Spleen (tissue), 11 donors: Measurements from ENCODE around the gene NRXN3. TPM values are rescaled to one million over a fixed set of nuclear protein-coding genes. Genes with fewer than 3 reads are reported as not detected.

Source experiments
- DNase-seq: peaks from one replicate; pipeline ENCODE4 v3.0.0-alpha.2; 2020
- H3K27ac ChIP-seq, 8 donors: fragments of 200-600 bp; sonication (generic) in 7 of 8; 1 replicate in 4 of 8; 2 replicates in 4 of 8; pipeline versions ENCODE4 v1.5.0 to v1.8.0; 2016 to 2021; ENCODE audit warnings: inconsistent platforms in 4 of 8, mild to moderate bottlenecking in 4 of 8, moderate library complexity in 1 of 8
- H3K27me3 ChIP-seq, 7 donors: fragments of 200-600 bp; sonication (generic) in 6 of 7; replicated peaks in 1 of 7; 1 replicate in 4 of 7; 2 replicates in 3 of 7; pipeline versions ENCODE4 v1.5.0 to v1.8.0; 2016 to 2021; ENCODE audit warnings: inconsistent platforms in 3 of 7, mild to moderate bottlenecking in 1 of 7
- H3K36me3 ChIP-seq, 6 donors: fragments of 200-600 bp; sonication (generic) in 5 of 6; 1 replicate in 4 of 6; 2 replicates in 2 of 6; pipeline versions ENCODE4 v1.5.0 to v1.8.0; 2016 to 2021; ENCODE audit warnings: inconsistent platforms in 2 of 6
- H3K4me1 ChIP-seq, 6 donors: fragments of 200-600 bp; sonication (generic) in 5 of 6; 1 replicate in 3 of 6; 2 replicates in 3 of 6; pipeline versions ENCODE4 v1.5.0 to v1.8.0; 2016 to 2021; ENCODE audit warnings: inconsistent platforms in 3 of 6
- H3K4me3 ChIP-seq, 8 donors: fragments of 200-600 bp; sonication (generic) in 7 of 8; 1 replicate in 4 of 8; 2 replicates in 4 of 8; pipeline versions ENCODE4 v1.5.0 to v1.8.0; 2016 to 2021; ENCODE audit warnings: inconsistent platforms in 4 of 8, mild to moderate bottlenecking in 4 of 8, moderate library complexity in 2 of 8
- H3K9me3 ChIP-seq, 8 donors: fragments of 200-600 bp; sonication (generic) in 7 of 8; 1 replicate in 4 of 8; 2 replicates in 4 of 8; pipeline versions ENCODE4 v1.5.0 to v1.8.0; 2016 to 2021; ENCODE audit warnings: inconsistent platforms in 4 of 8
- POLR2A ChIP-seq, 3 donors: fragments of 450-650 bp; IDR thresholded peaks; one replicate each; pipeline ENCODE4 v1.5.1; 2017; ENCODE audit warnings: antibody characterized with exemption in 3 of 3, mild to moderate bottlenecking in 1 of 3
- POLR2AphosphoS5 ChIP-seq, 3 donors: sonication (generic); formaldehyde crosslinking; IDR thresholded peaks; one replicate each; pipeline ENCODE4 v1.5.1; 2017; ENCODE audit warnings: antibody characterized with exemption in 3 of 3
- WGBS, 5 donors: extraction: QIAGEN DNeasy Blood & Tissue Kit in 3 of 5; methylation state at CpG; one replicate each; pipeline versions ENCODE4 v1.1.5 to v1.1.7; 2013 to 2018; 5-methylcytosine and 5-hydroxymethylcytosine counted together
- intact Hi-C: fragments of 100-400 bp; cut with DNase I; formaldehyde crosslinking; loops from one replicate; pipeline ENCODE4 v1.15.0; 2023; ENCODE audit warnings: low total_unique reads
- polyA plus RNA-seq, 3 donors: library from polyadenylated mRNA; stranded (reverse); fragments of 200-250 nt; gene quantifications; one replicate each; pipeline ENCODE4 v1.2.1, GENCODE V29; 2013
- total RNA-seq, 7 donors: library from RNA; depleted of rRNA in 3 of 7; stranded (reverse); fragments of >200 nt in 3 of 7; fragmentation: NEBNext Ultra II Directional in 4 of 7; extraction: Animal tissue kit (Norgen Biotek cat#: 25700) in 4 of 7; gene quantifications; one replicate each; pipeline versions ENCODE4 v1.1.0 to v1.2.1, GENCODE V29; 2016 to 2021
- TF ChIP-seq, protein P1 (sequence below), 11 experiments: fragments of 200-600 bp in 7 of 11; fragments of 450-650 bp in 4 of 11; sonication (generic) in 4 of 11; IDR thresholded peaks in 8 of 11; conservative IDR thresholded peaks in 3 of 11; 1 replicate in 7 of 11; 2 replicates in 4 of 11; pipeline versions ENCODE4 v1.4.0 to v1.8.0; 2016 to 2021; ENCODE audit warnings: antibody characterized with exemption in 11 of 11, inconsistent platforms in 4 of 11, mild to moderate bottlenecking in 1 of 11
- donor health status: healthy with polysubstance abuse.
- donor health status: DM: no; HTN: no; CAD: no; lungs with moderate emphysema.
- donor health status: DM: no; HTN: no; CAD: no.
- donor health status: Bipolar disorder and iron deficiency.
- donor health status: healthy.
- donor health status: DM: no; HTN: no; CAD: no.
- donor health status: DM: yes; HTN: yes; CAD: no.

NRXN3 gene
- total and polyA plus RNA-seq, 10 donors = 0.21 to 11.5 (median 1.6) TPM

DNA sequence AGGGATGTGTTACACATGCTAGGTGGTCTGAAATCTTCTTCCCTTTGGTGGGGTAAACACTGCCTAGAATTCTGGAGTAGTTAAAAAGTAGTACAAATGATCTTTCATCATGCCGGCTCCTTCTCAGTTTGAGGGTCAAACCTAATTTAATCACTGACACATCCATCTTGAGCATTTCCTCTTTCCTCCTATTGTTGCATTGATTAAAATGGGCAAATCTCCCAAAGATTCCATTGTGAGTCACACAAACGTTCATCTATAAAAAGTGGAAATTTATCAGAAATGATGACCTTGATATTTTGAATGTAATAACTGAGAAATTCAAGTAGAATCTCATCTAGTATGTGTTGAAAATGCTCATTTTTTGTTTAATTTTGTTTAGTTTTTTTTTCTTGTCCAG is 996.0 kb downstream of the NRXN3 start:
- peaks cover 0 to 6% (median 0%) of the 10 kb centered on the region in 8 donors for H3K9me3 ChIP-seq
- H3K27me3 ChIP-seq = no peaks in the 10 kb centered on the region
- no peaks in the 10 kb centered on the region for H3K36me3 ChIP-seq
- H3K4me1 ChIP-seq = no peaks in the 10 kb centered on the region
- TF ChIP-seq POLR2A (IDR thresholded peaks at IDR 0.05) (no peak), POLR2AphosphoS5 (IDR thresholded peaks at IDR 0.05) (no peak)
- TF ChIP-seq, protein P1, sequence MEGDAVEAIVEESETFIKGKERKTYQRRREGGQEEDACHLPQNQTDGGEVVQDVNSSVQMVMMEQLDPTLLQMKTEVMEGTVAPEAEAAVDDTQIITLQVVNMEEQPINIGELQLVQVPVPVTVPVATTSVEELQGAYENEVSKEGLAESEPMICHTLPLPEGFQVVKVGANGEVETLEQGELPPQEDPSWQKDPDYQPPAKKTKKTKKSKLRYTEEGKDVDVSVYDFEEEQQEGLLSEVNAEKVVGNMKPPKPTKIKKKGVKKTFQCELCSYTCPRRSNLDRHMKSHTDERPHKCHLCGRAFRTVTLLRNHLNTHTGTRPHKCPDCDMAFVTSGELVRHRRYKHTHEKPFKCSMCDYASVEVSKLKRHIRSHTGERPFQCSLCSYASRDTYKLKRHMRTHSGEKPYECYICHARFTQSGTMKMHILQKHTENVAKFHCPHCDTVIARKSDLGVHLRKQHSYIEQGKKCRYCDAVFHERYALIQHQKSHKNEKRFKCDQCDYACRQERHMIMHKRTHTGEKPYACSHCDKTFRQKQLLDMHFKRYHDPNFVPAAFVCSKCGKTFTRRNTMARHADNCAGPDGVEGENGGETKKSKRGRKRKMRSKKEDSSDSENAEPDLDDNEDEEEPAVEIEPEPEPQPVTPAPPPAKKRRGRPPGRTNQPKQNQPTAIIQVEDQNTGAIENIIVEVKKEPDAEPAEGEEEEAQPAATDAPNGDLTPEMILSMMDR (IDR thresholded peaks at IDR 0.05 in 8 of 11, conservative IDR thresholded peaks at IDR 0.05 in 3 of 11) = no peak
- intact Hi-C loops = no loop called here
- DNase-seq = no peak
- no peak overlapping the region for H3K27ac ChIP-seq
- WGBS, 5 donors = 42 to 61% (median 56%) methylated on average over 2 of the region's 2 CpGs
- H3K4me3 ChIP-seq = no peak overlapping the region

DNA sequence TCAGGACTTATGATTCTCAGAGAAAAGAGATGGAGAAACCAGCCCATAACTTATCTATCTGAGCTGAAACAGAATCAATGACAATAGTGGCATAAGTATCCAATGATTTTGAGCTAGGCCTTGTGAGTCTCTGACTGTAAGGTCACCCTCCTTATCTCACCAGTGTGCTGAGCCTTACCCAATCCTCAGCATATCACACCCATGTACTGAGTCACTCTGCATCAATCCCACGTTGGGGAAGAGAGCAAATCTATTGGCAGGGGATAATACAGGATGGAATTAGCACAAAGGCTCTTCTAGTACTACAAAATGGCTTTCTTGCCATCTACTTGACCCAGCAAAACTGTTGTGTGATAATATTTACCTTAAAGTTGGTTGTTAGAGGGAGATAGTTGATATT is 997.8 kb downstream of the NRXN3 start:
- H3K27me3 ChIP-seq = no peaks in the 10 kb centered on the region
- WGBS, 5 donors = 42 to 59% (median 50%) methylated on average over 1 of the region's 1 CpG
- no peaks in the 10 kb centered on the region for H3K4me1 ChIP-seq
- no peak overlapping the region for H3K4me3 ChIP-seq
- intact Hi-C loops = no loop called here
- no peaks in the 10 kb centered on the region for H3K36me3 ChIP-seq
- peaks cover 0 to 1% (median 0%) of the 10 kb centered on the region in 8 donors for H3K9me3 ChIP-seq
- no peak for DNase-seq
- TF ChIP-seq POLR2A (IDR thresholded peaks at IDR 0.05) = no peak
- TF ChIP-seq, protein P1 (IDR thresholded peaks at IDR 0.05 in 8 of 11, conservative IDR thresholded peaks at IDR 0.05 in 3 of 11) = no peak
- no peak for TF ChIP-seq POLR2AphosphoS5 (IDR thresholded peaks at IDR 0.05)
- no peak overlapping the region for H3K27ac ChIP-seq

DNA sequence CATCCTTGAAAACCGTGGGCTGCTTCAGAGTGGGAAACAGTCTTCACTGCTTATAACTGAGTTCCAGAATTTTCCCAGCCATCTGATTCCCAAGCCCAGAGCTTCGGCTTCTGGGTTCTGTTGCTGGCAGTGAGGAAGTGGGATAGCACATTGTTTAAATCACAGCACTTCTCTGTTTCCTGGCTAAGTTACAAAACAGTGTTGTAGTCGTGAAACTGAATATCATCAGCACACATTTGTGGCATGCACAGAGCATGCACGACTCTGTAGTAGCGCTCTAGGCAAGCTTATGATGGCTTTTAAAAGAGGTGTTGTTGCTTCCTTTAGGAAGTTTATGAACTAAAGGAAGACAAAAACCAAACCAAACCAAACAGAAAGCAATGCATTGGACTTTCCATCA is 1005.5 kb downstream of the NRXN3 start:
- Histone ChIP-seq H3K27me3 (no peaks in the 10 kb centered on the region), H3K4me1 (no peaks in the 10 kb centered on the region), H3K4me3 (no peak overlapping the region), H3K27ac (no peak overlapping the region), H3K36me3 (no peaks in the 10 kb centered on the region), H3K9me3 (no peaks in the 10 kb centered on the region)
- no peak for DNase-seq
- TF ChIP-seq, protein P1 (IDR thresholded peaks at IDR 0.05 in 8 of 11, conservative IDR thresholded peaks at IDR 0.05 in 3 of 11) = no peak
- TF ChIP-seq POLR2AphosphoS5 (IDR thresholded peaks at IDR 0.05) (no peak), POLR2A (IDR thresholded peaks at IDR 0.05) (no peak)
- intact Hi-C loops = no loop called here
- 23 to 39% (median 29%) methylated on average over 5 of the region's 5 CpGs for WGBS, 5 donors

DNA sequence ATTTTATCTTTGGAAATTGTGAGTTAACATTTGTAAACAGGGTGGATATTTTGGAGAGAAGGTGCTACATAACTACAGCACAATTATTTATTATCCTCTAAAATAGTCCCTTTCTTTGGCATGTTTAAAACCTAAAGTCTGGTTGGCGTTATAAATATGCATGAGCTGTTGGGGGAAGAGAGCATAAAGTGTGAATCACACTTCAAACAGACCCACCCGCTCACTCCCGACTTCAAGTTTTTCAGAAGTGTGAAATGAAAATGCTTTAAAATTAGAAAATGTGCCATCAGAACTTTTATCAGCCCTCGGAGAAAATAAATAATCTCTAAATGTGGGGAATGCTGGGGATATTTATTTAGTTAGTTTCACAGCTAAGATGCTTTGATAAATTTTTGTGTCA is 1006.9 kb downstream of the NRXN3 start:
- WGBS, 5 donors = 70 to 84% (median 82%) methylated on average over 4 of the region's 4 CpGs
- Histone ChIP-seq H3K4me3 (no peak overlapping the region), H3K27ac (no peak overlapping the region), H3K9me3 (no peaks in the 10 kb centered on the region), H3K27me3 (no peaks in the 10 kb centered on the region), H3K36me3 (no peaks in the 10 kb centered on the region), H3K4me1 (no peaks in the 10 kb centered on the region)
- intact Hi-C loops = no loop called here
- TF ChIP-seq, protein P1 (IDR thresholded peaks at IDR 0.05 in 8 of 11, conservative IDR thresholded peaks at IDR 0.05 in 3 of 11) = no peak
- TF ChIP-seq POLR2A (IDR thresholded peaks at IDR 0.05) = no peak
- no peak for TF ChIP-seq POLR2AphosphoS5 (IDR thresholded peaks at IDR 0.05)
- DNase-seq = no peak
